ENCODE data around the gene ATP6V1F. TPM values are rescaled to one million over a fixed set of nuclear protein-coding genes. Genes with fewer than 3 reads are reported as not detected.

ATP6V1F gene
- total RNA-seq, 4 donors from 2014 or later = 49.6 to 109 (median 86.6) TPM

DNA sequence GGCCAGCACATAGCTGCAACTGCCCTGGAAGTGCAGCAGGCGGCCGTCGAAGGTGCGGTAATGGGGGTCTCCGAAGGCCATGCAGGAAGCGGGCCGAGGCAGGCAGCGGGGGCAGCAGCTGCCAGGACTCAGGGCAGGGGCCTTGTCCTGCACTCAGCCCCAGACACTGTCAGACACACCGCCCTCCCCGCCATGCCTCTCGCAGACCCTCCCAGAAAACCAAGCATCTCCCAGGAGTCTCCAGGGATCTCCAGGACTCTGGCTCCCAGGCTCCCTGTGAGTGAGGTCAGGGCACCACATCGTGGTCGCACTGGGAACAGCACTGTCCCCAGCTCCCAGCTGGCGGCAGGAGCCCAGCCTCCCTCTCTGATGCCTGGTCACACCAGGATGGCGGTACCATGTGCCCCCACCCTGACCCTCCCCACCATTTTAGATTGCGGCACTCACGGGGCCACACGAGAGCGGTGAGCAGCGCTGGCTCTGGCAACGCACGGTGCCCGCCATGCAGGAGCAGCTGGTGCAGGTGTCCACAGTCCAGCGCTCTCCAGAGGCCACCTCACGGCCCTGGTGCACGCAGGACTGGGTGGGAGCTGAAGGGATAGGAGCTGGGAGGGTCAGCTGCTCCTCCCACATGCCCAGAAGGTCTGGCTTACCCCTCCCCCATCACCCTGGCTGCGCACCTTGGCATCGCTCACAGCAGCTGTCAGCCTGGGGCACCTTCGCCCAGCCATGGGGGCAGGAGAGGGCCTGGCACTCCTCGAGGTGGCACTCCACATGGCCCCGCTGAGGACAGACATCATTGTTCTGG, 17.5 kb downstream of the ATP6V1F start:
- intact Hi-C loops (cut with DNase I) = loop anchor here (10.0 kb wide), 2 partner anchors 275 to 405 kb away; partner anchors contain the start of gene METTL2B
- WGBS, 2 donors = 35 to 60% methylated on average over 18 to 21 of the region's 31 CpGs
- no peaks in the 10 kb centered on the region for H3K36me3 ChIP-seq
- peak; percentile 59 to 75 for DNase-seq
- no peaks in the 10 kb centered on the region for H3K27me3 ChIP-seq
- H3K4me1 ChIP-seq = no peaks in the 10 kb centered on the region
- H3K27ac ChIP-seq = no peak overlapping the region
- H3K4me3 ChIP-seq (replicated peaks in 1 of 3) = no peak overlapping the region
- H3K9me3 ChIP-seq = no peaks in the 10 kb centered on the region
- TF ChIP-seq, protein P1, sequence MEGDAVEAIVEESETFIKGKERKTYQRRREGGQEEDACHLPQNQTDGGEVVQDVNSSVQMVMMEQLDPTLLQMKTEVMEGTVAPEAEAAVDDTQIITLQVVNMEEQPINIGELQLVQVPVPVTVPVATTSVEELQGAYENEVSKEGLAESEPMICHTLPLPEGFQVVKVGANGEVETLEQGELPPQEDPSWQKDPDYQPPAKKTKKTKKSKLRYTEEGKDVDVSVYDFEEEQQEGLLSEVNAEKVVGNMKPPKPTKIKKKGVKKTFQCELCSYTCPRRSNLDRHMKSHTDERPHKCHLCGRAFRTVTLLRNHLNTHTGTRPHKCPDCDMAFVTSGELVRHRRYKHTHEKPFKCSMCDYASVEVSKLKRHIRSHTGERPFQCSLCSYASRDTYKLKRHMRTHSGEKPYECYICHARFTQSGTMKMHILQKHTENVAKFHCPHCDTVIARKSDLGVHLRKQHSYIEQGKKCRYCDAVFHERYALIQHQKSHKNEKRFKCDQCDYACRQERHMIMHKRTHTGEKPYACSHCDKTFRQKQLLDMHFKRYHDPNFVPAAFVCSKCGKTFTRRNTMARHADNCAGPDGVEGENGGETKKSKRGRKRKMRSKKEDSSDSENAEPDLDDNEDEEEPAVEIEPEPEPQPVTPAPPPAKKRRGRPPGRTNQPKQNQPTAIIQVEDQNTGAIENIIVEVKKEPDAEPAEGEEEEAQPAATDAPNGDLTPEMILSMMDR (IDR thresholded peaks at IDR 0.05) = peak in 5 of 6 experiments; percentile 57 to 93 (median 74)
- TF ChIP-seq POLR2A (IDR thresholded peaks at IDR 0.05) = no peak

DNA sequence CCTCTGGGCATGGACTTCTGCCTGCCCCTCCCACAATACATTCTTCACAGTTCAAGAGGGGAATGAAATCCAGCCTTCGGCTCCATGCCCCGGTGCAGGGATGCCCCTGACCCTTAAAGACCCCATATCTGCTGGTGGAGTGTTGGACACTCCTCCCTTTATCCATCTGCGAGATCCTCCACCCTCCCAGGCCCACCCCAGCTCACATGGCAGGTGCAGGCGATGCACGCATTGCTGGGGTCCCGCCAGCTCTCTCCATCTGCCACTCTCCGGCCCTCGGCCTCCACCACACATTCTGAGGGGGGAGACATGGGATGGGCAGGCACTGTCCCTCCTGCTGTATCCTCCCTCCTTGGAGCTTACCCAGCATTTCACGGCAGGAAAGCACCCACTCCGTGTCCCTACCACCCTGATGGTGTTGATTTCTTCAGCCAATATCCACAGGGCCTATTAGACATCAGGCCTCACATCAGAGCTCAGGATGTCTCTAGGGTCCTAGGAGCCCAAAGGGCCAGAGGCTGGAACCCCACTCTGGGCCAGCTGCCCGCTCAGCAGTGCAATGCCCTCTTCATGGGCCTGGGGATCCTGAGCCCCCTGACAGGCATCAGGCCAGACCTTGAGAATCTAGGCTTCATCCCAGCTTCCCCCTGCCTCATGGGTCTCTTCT, 18.3 kb downstream of the ATP6V1F start:
- DNase-seq = no peak
- Histone ChIP-seq H3K36me3 (no peaks in the 10 kb centered on the region), H3K9me3 (no peaks in the 10 kb centered on the region), H3K27me3 (no peaks in the 10 kb centered on the region), H3K27ac (no peak overlapping the region), H3K4me3 (replicated peaks in 1 of 3) (no peak overlapping the region), H3K4me1 (no peaks in the 10 kb centered on the region)
- WGBS, 2 donors = 78 to 86% methylated on average over 11 of the region's 11 CpGs
- intact Hi-C loops (cut with DNase I) = loop anchor here (10.0 kb wide), 2 partner anchors 276 to 406 kb away; partner anchors contain the start of gene METTL2B
- TF ChIP-seq POLR2A (IDR thresholded peaks at IDR 0.05) = no peak
- TF ChIP-seq, protein P1 (IDR thresholded peaks at IDR 0.05) = no peak

DNA sequence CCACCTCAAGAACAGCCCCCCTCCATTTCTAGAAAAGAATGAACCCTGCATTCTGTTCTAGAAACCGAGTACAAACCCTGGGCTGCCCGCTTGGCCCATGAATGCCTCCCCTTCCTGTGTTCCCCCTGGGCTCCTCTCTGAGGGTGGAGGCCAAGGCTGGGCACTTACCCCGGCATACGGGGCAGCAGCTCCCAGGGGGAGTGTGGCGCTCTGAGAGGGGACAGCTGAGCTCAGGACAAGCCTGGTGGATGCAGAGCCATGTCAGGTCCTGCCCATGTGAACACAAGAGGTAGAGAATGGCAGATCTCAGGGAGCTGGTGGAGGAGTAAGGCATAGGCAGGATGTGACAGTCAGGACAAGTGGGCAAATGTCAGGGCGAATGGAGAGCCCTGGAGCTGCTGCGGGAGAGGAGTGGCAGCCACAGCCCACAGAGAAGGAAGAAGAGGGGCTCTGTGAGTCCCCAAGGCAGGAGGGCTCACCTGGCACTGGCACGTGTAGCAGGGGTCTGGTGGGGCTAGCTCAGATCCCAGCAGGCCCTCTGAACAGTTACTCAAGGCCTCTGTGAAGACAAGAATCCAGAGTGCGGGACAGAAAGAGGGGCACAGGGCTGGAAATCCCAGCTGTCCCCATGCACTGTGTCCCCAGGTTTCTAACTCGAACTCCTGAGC, 18.9 kb downstream of the ATP6V1F start:
- H3K27ac ChIP-seq = no peak overlapping the region
- H3K27me3 ChIP-seq = no peaks in the 10 kb centered on the region
- H3K4me3 ChIP-seq (replicated peaks in 1 of 3) = no peak overlapping the region
- WGBS, 2 donors = 83 to 88% methylated on average over 8 to 10 of the region's 10 CpGs
- intact Hi-C loops (cut with DNase I) = loop anchor here (10.0 kb wide), 2 partner anchors 277 to 407 kb away; partner anchors contain the start of gene METTL2B
- no peaks in the 10 kb centered on the region for H3K9me3 ChIP-seq
- TF ChIP-seq POLR2A (IDR thresholded peaks at IDR 0.05) = no peak
- TF ChIP-seq, protein P1 (IDR thresholded peaks at IDR 0.05) = no peak
- DNase-seq = no peak
- H3K36me3 ChIP-seq = no peaks in the 10 kb centered on the region
- no peaks in the 10 kb centered on the region for H3K4me1 ChIP-seq

DNA sequence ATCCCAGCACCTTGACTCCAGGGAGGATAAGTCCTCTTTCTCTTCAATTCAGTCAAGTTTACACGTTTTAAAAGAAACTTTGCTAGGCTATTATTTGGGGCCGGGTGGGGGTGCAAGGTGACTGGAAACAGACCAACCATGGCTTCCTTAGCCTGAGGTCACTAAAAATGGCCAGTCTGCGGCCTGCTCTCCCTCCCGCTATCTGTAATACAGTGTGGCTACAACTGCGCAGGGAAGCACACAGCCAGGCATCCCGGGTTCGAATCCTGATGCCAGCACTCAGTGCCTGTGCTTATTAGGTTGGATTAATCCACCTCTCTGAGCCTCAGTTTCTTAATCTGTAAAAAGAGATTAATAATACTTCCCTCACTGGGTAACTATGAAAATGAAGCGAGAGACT, 19.5 kb downstream of the ATP6V1F start:
- intact Hi-C loops (cut with DNase I) = loop anchor here (10.0 kb wide), 2 partner anchors 277 to 407 kb away; partner anchors contain the start of gene METTL2B
- H3K36me3 ChIP-seq = no peaks in the 10 kb centered on the region
- H3K9me3 ChIP-seq = no peaks in the 10 kb centered on the region
- WGBS, 2 donors = 94 to 95% methylated on average over 8 of the region's 8 CpGs
- H3K27me3 ChIP-seq = no peaks in the 10 kb centered on the region
- no peaks in the 10 kb centered on the region for H3K4me1 ChIP-seq
- no peak for TF ChIP-seq POLR2A (IDR thresholded peaks at IDR 0.05)
- TF ChIP-seq, protein P1 (IDR thresholded peaks at IDR 0.05) = no peak
- no peak for DNase-seq
- no peak overlapping the region for H3K4me3 ChIP-seq (replicated peaks in 1 of 3)
- H3K27ac ChIP-seq = no peak overlapping the region

Measured in thyroid gland (tissue), 4 donors.